Cardiac muscle cell (in vitro differentiated cells and primary cell): ENCODE results near the gene FLNA. TPM values are rescaled to one million over a fixed set of nuclear protein-coding genes. Genes with fewer than 3 reads are reported as not detected.

Source experiments
- DNase-seq, 2 donors: peaks; one replicate each; pipeline versions ENCODE4 v3.0.0 to v3.0.0-alpha.2; 2010 to 2017; ENCODE audit warnings: low read depth in 1 of 2, low spot score in 1 of 2
- H3K27ac ChIP-seq: fragments of 200-600 bp; sonication (generic); 2 replicates; pipeline ENCODE4 v1.5.1; 2016
- H3K27me3 ChIP-seq: fragments of 200-600 bp; sonication (generic); 2 replicates; pipeline ENCODE4 v1.6.0; 2016; ENCODE audit warnings: control low read depth
- H3K36me3 ChIP-seq: fragments of 200-600 bp; sonication (generic); 2 replicates; pipeline ENCODE4 v1.5.1; 2016; ENCODE audit warnings: control low read depth
- H3K4me1 ChIP-seq: fragments of 200-600 bp; sonication (generic); 2 replicates; pipeline ENCODE4 v1.8.1; 2017; ENCODE audit warnings: low read depth, mild to moderate bottlenecking, mixed run types
- H3K4me3 ChIP-seq: fragments of 200-600 bp; sonication (generic); 2 replicates; pipeline ENCODE4 v1.5.1; 2016; ENCODE audit warnings: mild to moderate bottlenecking
- H3K9me3 ChIP-seq: fragments of 200-600 bp; sonication (generic); 2 replicates; pipeline ENCODE4 v1.5.1; 2017; ENCODE audit warnings: low read depth, mild to moderate bottlenecking, control low read depth
- CTCF ChIP-seq: IDR thresholded peaks from 2 replicates; pipeline ENCODE4 v1.5.1; 2012; ENCODE audit warnings: low read depth, mild to moderate bottlenecking, low read length
- polyA plus RNA-seq: library from polyadenylated mRNA; unstranded; fragments of >200 nt; fragmentation: Nextera tagmentation; extraction: Ambion mirVana; gene quantifications from 2 replicates; pipeline ENCODE4 v1.2.1, GENCODE V29; 2016
- total RNA-seq: library from RNA; depleted of rRNA; stranded (reverse); fragments of >200 nt; gene quantifications from 2 replicates; pipeline ENCODE4 v1.2.3, GENCODE V29; 2016

The FLNA gene
- total and polyA plus RNA-seq, 2 experiments from 2014 or later: 341 to 447 TPM

GRCh38 chrX:154408659-154409221 is 34.3 kb upstream of the FLNA start:
- no peaks in the 10 kb centered on the region for H3K4me1 ChIP-seq
- no peak for TF ChIP-seq CTCF
- no peaks in the 10 kb centered on the region for H3K36me3 ChIP-seq
- DNase-seq: no peak
- H3K4me3 ChIP-seq: no peak overlapping the region
- no peaks in the 10 kb centered on the region for H3K9me3 ChIP-seq
- H3K27ac ChIP-seq: peak overlapping the region; percentile 75
- H3K27me3 ChIP-seq: no peaks in the 10 kb centered on the region

- Histone ChIP-seq H3K9me3 (no peaks in the 10 kb centered on the region), H3K27me3 (no peaks in the 10 kb centered on the region), H3K4me3 (no peak overlapping the region), H3K4me1 (no peaks in the 10 kb centered on the region), H3K36me3 (peaks cover 4% of the 10 kb centered on the region), H3K27ac (no peak overlapping the region)
- TF ChIP-seq CTCF: no peak
- no peak for DNase-seq
Observed at GRCh38 chrX:154404625-154405192, 30.3 kb upstream of the FLNA start.

DNA sequence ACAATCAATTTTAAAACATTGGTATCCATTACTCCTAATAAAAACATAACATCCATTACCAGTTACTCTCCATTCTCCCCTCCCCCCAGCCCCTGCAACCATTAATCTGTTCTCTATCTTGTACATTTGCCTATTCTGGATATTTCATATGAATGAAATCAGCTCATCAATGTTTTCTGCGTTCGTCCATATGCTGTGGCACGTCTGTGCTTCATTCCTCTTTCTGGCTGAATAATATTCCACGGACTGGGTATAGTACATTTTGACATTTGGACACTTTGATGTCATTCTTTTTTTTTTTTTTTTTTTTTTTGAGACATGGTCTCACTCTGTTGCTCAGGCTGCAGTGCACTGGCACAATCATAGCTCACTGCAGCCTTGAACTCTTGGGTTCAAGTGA is 29.4 kb upstream of the FLNA start:
- peaks cover 4% of the 10 kb centered on the region for H3K4me1 ChIP-seq
- no peak for DNase-seq
- peaks cover 12% of the 10 kb centered on the region for H3K36me3 ChIP-seq
- H3K9me3 ChIP-seq: no peaks in the 10 kb centered on the region
- TF ChIP-seq CTCF: no peak
- H3K27ac ChIP-seq: no peak overlapping the region
- H3K4me3 ChIP-seq: no peak overlapping the region
- H3K27me3 ChIP-seq: no peaks in the 10 kb centered on the region

DNA sequence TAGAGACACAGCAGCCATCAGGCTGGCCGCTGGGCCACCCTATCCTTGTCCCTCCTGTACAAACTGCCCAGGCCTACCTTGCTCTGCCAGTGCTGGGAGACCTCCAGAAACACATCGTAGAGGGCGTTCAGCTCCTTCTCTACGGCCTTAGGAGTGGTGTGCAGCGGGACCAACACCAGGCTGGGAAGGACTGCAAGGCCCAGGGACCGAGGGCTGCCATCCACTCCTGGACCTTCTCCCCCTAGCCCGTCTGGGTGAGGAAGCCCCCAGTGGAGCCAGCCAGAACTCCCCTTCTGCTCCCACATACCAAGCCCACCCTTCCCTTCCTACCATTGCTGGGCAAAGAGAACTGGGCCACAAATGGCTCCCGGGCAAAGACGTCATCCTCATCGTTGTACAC is 28.8 kb upstream of the FLNA start:
- TF ChIP-seq CTCF: no peak
- DNase-seq: no peak
- Histone ChIP-seq H3K4me1 (peaks cover 4% of the 10 kb centered on the region), H3K9me3 (no peaks in the 10 kb centered on the region), H3K27me3 (no peaks in the 10 kb centered on the region), H3K36me3 (peaks cover 12% of the 10 kb centered on the region), H3K4me3 (no peak overlapping the region), H3K27ac (no peak overlapping the region)

- TF ChIP-seq CTCF: no peak
- no peaks in the 10 kb centered on the region for H3K27me3 ChIP-seq
- no peak for DNase-seq
- no peak overlapping the region for H3K27ac ChIP-seq
- peaks cover 4% of the 10 kb centered on the region for H3K4me1 ChIP-seq
- peaks cover 12% of the 10 kb centered on the region for H3K36me3 ChIP-seq
- no peaks in the 10 kb centered on the region for H3K9me3 ChIP-seq
- H3K4me3 ChIP-seq: no peak overlapping the region
Observed at GRCh38 chrX:154402622-154403127, 28.2 kb upstream of the FLNA start.
